GM18858 (cell line): ENCODE measurements around the gene WSB2.

Experiments
- ATAC-seq: cut with Tn5 transposase; IDR thresholded peaks from one replicate; pipeline ENCODE4 v1.9.1; 2021; ENCODE audit not compliant: unreplicated experiment

Gene WSB2

GRCh38 chr12:118063576-118064391 lies 2.8 kb upstream of the WSB2 start:
- no peak for ATAC-seq

- ATAC-seq: no peak
Measured at GRCh38 chr12:118061873-118062843, 1.2 kb upstream of the WSB2 start.

- no peak for ATAC-seq
Measured at GRCh38 chr12:118060301-118061010, 523 bp downstream of the WSB2 start.

- ATAC-seq: no peak
Measured at GRCh38 chr12:118059341-118060191, 1.4 kb downstream of the WSB2 start.

GRCh38 chr12:118058881-118059280 lies 2.1 kb downstream of the WSB2 start:
- ATAC-seq: no peak

GRCh38 chr12:118058227-118058626 lies 2.8 kb downstream of the WSB2 start:
- no peak for ATAC-seq

- no peak for ATAC-seq
Measured at GRCh38 chr12:118055865-118056773, 4.9 kb downstream of the WSB2 start.

GRCh38 chr12:118055144-118055557 lies 5.8 kb downstream of the WSB2 start:
- no peak for ATAC-seq

GRCh38 chr12:118053071-118053985 lies 7.7 kb downstream of the WSB2 start:
- ATAC-seq: no peak

- no peak for ATAC-seq
Measured at GRCh38 chr12:118052324-118053070, 8.5 kb downstream of the WSB2 start.

- no peak for ATAC-seq
Measured at GRCh38 chr12:118050972-118051910, 9.7 kb downstream of the WSB2 start.

- no peak for ATAC-seq
Measured at GRCh38 chr12:118046430-118046829, 14.5 kb downstream of the WSB2 start.

GRCh38 chr12:118044577-118044976 lies 16.4 kb downstream of the WSB2 start:
- no peak for ATAC-seq

- ATAC-seq: no peak
Measured at GRCh38 chr12:118044075-118044474, 16.9 kb downstream of the WSB2 start.

- ATAC-seq: no peak
Measured at GRCh38 chr12:118042091-118042490, 18.9 kb downstream of the WSB2 start.

GRCh38 chr12:118038137-118038536 lies 22.8 kb downstream of the WSB2 start:
- no peak for ATAC-seq
